ENCODE data around the gene ZNF747. TPM values are rescaled to one million over a fixed set of nuclear protein-coding genes. Genes with fewer than 3 reads are reported as not detected.

The ZNF747 gene
- total RNA-seq, 1 donor from 2014 or later: 21.6 TPM

DNA sequence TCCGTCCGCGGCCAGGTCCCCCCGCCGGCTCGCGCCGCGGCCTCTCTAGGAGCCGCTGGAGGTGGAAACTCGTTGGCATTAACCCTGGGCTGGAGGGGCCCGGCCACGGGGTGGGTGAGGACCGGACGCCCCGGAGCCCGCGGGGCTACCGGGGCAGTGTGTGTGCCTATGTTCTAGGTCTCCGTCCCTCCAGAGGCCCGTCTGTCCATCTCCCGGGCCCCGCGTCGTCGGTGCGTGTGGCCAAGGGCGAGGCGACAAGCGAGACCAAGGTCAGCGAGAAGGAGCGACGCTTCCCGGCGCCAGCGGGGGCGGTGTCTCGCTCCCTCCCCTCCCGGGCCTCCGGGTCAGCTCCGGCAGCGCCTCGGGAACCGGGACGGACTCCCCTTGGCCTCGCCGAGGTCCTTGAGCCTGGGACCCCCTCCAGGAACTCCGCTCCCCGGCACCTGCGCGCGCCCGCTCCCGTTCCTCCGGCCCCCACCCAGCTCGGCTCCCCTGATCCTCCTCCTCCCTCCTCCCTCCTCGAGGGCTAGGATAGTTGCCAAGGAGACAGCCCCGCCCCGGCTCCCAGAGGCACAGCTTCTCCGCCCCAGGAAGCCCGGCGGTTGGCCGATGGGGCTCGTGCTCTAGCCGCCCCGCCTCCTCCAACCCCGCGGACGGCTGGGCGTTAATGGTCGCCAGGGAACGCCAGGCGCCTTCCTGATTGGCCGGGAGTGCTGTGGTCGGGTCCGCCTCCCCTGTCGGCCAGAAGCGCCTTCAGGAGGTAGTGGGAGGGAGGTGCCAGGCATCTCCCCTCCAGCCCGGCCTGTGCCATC lies 7.6 kb downstream of the ZNF747 start:
- peaks cover 21% of the 10 kb centered on the region for H3K4me1 Mint-ChIP-seq
- ChIA-PET CTCF (interaction anchor here (0.7 to 1.3 kb wide), 6 partner anchors 30 to 111 kb away, joined by 3 to 5 read pairs (median 4); partner anchors contain the start of genes DCTPP1 and ZNF764), POLR2A (interaction anchor here (0.6 to 5.6 kb wide), 46 partner anchors 9 to 547 kb away, joined by 3 to 42 read pairs (median 5); partner anchors contain the start of genes CD2BP2, CORO1A, DCTPP1 and ITGAL)
- H3K9me3 Mint-ChIP-seq: no peaks in the 10 kb centered on the region
- intact Hi-C loops (cut with micrococcal nuclease): loop anchor here (1.0 to 5.0 kb wide), 16 partner anchors 8 to 548 kb away; partner anchors contain the start of genes DCTPP1, FBRS, FBXL19 and PRR14
- no peaks in the 10 kb centered on the region for H3K27me3 Mint-ChIP-seq
- peak overlapping the region; percentile 89 for H3K4me3 Mint-ChIP-seq
- TF ChIP-seq, protein P1, sequence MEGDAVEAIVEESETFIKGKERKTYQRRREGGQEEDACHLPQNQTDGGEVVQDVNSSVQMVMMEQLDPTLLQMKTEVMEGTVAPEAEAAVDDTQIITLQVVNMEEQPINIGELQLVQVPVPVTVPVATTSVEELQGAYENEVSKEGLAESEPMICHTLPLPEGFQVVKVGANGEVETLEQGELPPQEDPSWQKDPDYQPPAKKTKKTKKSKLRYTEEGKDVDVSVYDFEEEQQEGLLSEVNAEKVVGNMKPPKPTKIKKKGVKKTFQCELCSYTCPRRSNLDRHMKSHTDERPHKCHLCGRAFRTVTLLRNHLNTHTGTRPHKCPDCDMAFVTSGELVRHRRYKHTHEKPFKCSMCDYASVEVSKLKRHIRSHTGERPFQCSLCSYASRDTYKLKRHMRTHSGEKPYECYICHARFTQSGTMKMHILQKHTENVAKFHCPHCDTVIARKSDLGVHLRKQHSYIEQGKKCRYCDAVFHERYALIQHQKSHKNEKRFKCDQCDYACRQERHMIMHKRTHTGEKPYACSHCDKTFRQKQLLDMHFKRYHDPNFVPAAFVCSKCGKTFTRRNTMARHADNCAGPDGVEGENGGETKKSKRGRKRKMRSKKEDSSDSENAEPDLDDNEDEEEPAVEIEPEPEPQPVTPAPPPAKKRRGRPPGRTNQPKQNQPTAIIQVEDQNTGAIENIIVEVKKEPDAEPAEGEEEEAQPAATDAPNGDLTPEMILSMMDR (IDR thresholded peaks at IDR 0.05): no peak
- peaks cover 29% of the 10 kb centered on the region for H3K36me3 Mint-ChIP-seq (ENCODE audit: low read depth)
- DNase-seq: peak; percentile 93
- peak; percentile 84 for ATAC-seq (ENCODE audit: low read depth)
- H3K27ac Mint-ChIP-seq: peak overlapping the region; percentile 99

DNA sequence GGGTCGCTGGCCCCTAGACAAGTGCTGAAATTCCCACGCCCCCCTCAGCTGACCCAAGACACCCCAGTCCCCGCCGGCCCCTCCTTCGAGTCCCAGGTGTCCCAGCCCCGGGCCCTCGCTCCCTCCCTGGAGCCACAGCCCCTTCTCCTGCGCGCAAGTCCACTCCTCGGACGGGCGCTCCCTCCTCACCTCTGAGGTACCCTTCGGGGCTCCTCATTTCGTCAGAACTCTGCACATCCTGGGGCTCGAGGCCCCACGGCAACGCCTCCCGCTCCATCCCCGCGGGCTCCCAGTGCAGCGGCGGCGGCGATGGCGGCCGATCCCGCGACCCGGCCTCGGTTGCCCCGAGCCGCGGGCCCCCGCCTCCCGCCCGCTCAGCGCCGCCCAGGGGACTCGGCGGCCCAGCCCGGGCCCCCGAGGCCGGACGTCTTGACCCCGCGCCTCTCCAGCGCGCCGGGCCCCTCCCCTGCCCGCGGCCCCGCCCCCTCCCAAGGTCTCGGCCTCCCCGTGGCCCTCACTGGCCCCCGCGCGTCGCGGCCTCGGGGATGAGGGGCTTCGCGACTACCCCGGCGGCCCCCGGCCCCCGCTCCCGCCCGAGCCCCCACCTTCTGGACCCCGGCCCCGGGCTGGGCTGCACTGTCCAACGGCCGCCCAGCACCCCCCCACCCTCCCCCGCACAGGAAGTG lies 8.4 kb downstream of the ZNF747 start, which contains the start of gene ZNF768:
Gene ZNF768, minus strand, starts transcription at position 430 of the 686 bp plus-strand sequence. Its CDS starts 153 bp downstream, at position 277.
- peak; percentile 67 for DNase-seq
- H3K27me3 Mint-ChIP-seq: no peaks in the 10 kb centered on the region
- TF ChIP-seq, protein P1 (IDR thresholded peaks at IDR 0.05): no peak
- ATAC-seq (ENCODE audit: low read depth): peak; percentile 16
- POLR2A ChIA-PET: interaction anchor here (0.5 to 5.6 kb wide), 25 partner anchors 9 to 342 kb away, joined by 3 to 42 read pairs (median 7); partner anchors contain the start of genes CD2BP2, CORO1A, DCTPP1 and SEPHS2
- intact Hi-C loops (cut with micrococcal nuclease): loop anchor here (2.0 to 5.0 kb wide), 8 partner anchors 33 to 549 kb away; partner anchors contain the start of genes FBXL19, PRR14, TBC1D10B and TBX6
- CTCF ChIA-PET: interaction anchor here (0.7 to 1.2 kb wide), 3 partner anchors 72 to 112 kb away, joined by 4 to 5 read pairs (median 4); no protein-coding TSS in a partner anchor
- H3K4me3 Mint-ChIP-seq: peak within 1 kb of the TSS; percentile 90
- peaks cover 31% of the 10 kb centered on the region for H3K36me3 Mint-ChIP-seq (ENCODE audit: low read depth)
- peak within 1 kb of the TSS; percentile 99 for H3K27ac Mint-ChIP-seq
- H3K4me1 Mint-ChIP-seq: peaks cover 21% of the 10 kb centered on the region
- no peaks in the 10 kb centered on the region for H3K9me3 Mint-ChIP-seq

GRCh38 chr16:30525844-30526136 lies 8.9 kb downstream of the ZNF747 start:
- Mint-ChIP-seq H3K4me1 (peaks cover 21% of the 10 kb centered on the region), H3K36me3 (ENCODE audit: low read depth) (peaks cover 28% of the 10 kb centered on the region), H3K27ac (peak overlapping the region; percentile 86), H3K4me3 (peak overlapping the region; percentile 90), H3K27me3 (no peaks in the 10 kb centered on the region), H3K9me3 (no peaks in the 10 kb centered on the region)
- CTCF ChIA-PET: no interaction called here
- TF ChIP-seq, protein P1 (IDR thresholded peaks at IDR 0.05): no peak
- POLR2A ChIA-PET: interaction anchor here (0.5 to 5.6 kb wide), 6 partner anchors 9 to 168 kb away, joined by 3 to 32 read pairs (median 8); partner anchors contain the start of genes DCTPP1, ZNF747 and ZNF785
- ATAC-seq (ENCODE audit: low read depth) (no peak), DNase-seq (no peak)
- intact Hi-C loops (cut with micrococcal nuclease): loop anchor here (2.0 to 5.0 kb wide), 8 partner anchors 33 to 549 kb away; partner anchors contain the start of genes FBXL19, PRR14, TBC1D10B and TBX6

GRCh38 chr16:30524575-30525568 lies 9.8 kb downstream of the ZNF747 start:
- H3K4me3 Mint-ChIP-seq: peak overlapping the region; percentile 32
- DNase-seq: no peak
- no peaks in the 10 kb centered on the region for H3K9me3 Mint-ChIP-seq
- TF ChIP-seq, protein P1 (IDR thresholded peaks at IDR 0.05): no peak
- H3K27me3 Mint-ChIP-seq: no peaks in the 10 kb centered on the region
- no peak overlapping the region for H3K27ac Mint-ChIP-seq
- peaks cover 21% of the 10 kb centered on the region for H3K4me1 Mint-ChIP-seq
- ChIA-PET POLR2A (interaction anchor here (0.6 to 5.6 kb wide), 10 partner anchors 10 to 142 kb away, joined by 3 to 32 read pairs (median 4); partner anchors contain the start of genes DCTPP1, ZNF747, ZNF764 and ZNF785), CTCF (no interaction called here)
- H3K36me3 Mint-ChIP-seq (ENCODE audit: low read depth): peaks cover 33% of the 10 kb centered on the region
- intact Hi-C loops (cut with micrococcal nuclease): loop anchor here (5.0 kb wide), 3 partner anchors 188 to 433 kb away; partner anchors contain the start of genes FBXL19 and TBX6
- ATAC-seq (ENCODE audit: low read depth): no peak

All from activated B cell treated with CpG ODN at 0.5 μM for 24 hours (primary cell).